Activated CD8-positive, alpha-beta memory T cell treated with anti-CD3 and anti-CD28 coated beads for 48 hours (primary cell): Measurements from ENCODE around the gene GUCY1A2.
"Not testable (repeated sequence)": the region's sequence is repeated elsewhere in the genome, so short reads cannot be mapped to it uniquely, and the experiment has no call there.

Experiments
- DNase-seq, 3 experiments: peaks; one replicate each; pipeline ENCODE4 v3.0.0-alpha.2; 2020; ENCODE audit warnings: low read depth in 2 of 3, low spot score in 2 of 3

The GUCY1A2 gene

DNA sequence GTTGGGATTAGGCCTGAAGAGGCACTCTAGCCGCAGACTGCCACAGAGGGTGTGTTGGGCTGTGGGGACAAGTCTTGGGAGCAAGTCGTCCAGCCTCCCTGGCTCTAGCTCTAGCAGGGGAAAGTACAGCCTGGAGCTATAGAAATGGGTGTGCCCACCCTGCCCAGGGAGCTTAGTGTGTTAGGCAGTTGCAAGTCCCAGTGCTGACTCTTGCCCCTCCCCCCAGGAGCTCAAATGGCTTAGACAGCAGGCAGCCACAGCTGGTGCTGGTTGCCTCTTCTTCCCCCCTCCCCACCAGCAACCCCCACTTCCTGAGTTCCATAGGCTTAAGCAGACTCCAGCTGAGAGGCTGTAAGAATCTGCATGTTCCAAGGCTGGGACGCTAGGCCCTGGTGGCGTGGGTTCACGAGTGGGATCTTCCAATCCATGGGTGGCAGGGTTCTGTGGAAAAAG, 61.2 kb downstream of the GUCY1A2 start:
- DNase-seq = no peak

DNA sequence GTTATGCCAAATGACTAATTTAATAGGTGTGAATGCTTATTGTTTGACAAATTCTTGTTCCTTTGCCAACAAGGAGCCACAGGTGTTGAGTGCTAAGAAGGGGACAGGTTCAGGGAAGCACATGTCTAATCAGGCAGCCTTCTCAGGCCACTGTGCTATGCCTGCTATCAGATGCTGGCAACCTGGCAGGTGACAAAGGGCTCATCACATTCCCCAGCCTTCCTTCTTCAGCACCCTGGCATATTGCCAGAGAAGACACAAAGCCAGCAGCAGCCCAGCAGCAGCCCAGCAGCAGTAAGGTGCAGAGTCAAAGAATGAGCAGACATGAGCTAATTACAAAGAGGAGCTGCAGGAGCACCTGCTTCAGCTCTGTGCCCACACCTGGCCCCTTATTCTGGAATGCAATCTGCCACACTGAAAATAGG, 68.2 kb downstream of the GUCY1A2 start:
- DNase-seq = no peak

GRCh38 chr11:106943089-106943488, 75.2 kb downstream of the GUCY1A2 start:
- no peak for DNase-seq

DNA sequence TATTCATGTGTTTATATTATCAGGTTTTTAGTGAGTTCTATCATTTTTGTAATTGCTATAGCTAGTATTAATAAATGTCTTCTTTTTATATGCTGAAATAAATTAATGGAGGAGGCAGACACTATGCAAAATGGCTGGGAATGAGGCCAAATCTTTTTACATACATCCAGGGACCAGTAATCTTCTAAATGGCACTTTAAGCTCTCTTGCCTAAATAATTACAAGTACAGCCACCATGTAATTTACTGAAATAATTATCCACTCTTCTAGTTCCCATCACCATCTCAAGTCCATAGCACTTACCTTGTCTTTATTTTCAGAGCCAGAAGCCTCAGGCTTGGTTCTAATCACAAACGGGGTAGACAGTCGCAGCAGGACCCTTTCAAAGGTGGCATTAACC, 79.1 kb downstream of the GUCY1A2 start:
- no peak for DNase-seq

- no peak for DNase-seq
These were observed 81.2 kb downstream of the GUCY1A2 start for GRCh38 chr11:106937111-106937510.

DNA sequence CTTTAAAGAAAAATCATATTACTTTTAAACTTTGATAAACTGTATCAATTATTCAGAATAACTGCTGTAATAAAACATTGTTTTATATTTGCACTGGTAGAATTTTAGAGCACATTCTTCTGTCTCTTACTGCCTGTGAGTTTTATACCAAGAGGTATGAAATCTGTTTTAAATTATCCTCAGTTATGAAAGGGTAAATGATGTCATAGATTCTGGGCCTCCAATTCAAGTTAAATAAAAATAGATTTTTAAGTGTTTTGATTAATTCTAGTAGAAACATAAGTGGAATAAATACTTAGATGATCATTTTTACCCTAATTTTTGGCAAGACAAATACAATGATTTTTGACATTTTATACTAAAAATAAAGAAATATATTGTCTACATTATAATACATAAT, 93.0 kb downstream of the GUCY1A2 start:
- no peak for DNase-seq

DNA sequence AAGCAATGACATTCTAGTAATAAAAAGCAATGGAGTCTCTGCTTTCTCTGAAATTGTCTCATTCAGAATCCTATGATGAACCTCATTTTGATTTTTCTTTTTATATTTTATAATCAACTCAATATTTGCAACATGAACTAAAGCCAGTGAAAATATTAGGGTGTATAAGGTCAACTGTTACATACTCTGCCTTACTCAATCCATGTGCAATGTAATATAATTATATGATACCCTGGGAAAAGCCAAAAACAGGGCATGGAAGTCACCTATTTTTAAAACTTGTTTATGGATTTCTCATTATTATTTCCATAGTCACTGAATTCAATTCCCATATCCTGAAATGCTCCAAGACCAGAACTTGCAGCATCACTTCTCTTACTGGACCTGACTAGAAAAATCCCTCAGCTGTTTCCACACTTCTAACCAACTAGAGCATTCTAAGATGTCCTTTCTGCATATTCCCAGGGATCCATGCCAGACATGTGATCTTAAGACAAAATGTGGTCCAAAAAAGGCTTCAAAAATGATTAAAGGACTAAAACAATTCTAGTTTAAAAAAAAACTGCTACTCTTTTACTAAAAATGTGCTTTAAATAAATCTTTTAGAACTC, 97.3 kb downstream of the GUCY1A2 start:
- DNase-seq = no peak

DNA sequence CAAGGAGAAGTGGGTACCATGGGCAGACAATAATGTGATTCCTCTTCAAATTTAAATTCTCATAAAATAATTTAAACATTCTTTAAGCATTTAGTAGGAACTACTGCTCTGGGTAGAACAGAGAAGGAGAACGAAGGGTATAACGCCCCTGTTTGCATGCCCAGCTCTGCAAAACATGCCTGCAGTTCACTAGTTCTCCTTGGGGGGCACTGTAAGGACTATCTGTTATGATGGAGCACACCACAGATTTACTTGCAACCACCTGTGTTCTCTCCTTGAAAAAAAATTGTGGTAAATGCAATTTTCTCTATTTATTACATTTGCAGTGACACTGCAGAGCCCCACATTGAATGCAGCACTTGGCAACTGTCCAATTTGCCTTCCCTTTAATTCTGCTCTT, 100.3 kb downstream of the GUCY1A2 start:
- no peak for DNase-seq

DNA sequence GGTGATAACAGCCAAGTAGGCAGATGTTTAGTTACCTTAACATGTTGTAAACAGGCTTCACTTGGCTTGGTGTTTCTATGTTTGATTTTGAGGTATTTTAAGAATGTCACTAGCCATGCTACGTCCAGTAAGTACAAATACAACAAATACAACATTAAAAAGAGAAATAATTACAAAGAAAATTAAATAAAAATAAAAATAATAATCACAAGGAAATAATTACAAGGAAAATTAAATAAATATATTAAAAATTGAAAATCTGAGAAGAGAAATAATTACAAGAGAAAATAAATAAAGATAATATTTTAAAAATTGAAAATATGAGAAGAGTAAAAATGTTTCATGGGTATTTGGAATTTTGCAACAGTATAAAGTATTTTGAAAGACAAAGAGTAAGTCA, 103.9 kb downstream of the GUCY1A2 start:
- DNase-seq = no peak

DNA sequence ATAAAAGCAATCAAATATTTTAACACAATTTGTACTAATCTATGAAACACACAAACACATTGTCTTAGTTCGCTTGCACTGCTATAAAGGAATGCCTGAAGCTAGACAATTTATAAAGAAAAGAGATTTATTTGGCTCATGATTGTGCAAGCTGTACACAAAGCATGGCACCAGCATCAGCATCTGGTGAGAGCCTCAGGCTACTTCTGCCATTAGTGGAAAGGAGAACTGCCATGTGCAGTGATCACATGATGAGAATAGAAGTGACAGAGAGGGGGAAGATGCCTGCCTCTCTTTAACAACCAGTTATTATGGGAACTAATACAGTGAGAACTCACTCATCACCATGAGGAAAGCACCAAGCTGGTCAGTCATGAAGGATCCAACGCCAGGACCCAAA, 105.1 kb downstream of the GUCY1A2 start:
- no peak for DNase-seq

- DNase-seq = no peak
These were observed 113.5 kb downstream of the GUCY1A2 start for GRCh38 chr11:106904826-106905225.

- DNase-seq = no peak
These were observed 128.6 kb downstream of the GUCY1A2 start for GRCh38 chr11:106889718-106890117.

GRCh38 chr11:106888386-106888785, 129.9 kb downstream of the GUCY1A2 start:
- DNase-seq = no peak

DNA sequence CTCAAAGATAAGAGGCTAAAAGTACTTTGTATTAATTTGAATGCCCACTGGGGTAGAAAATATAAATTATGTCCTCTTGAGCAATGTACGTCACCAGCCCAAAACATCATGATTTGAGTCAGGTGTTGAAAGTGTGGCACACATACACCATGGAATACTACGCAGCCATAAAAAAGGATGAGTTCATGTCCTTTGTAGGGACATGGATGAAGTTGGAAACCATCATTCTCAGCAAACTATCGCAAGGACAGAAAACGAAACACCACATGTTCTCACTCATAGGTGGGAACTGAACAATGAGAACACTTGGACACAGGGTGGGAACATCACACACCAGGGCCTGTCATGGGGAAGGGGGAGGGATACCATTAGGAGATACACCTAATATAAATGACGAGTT, 134.6 kb downstream of the GUCY1A2 start:
- DNase-seq = not testable (repeated sequence)

DNA sequence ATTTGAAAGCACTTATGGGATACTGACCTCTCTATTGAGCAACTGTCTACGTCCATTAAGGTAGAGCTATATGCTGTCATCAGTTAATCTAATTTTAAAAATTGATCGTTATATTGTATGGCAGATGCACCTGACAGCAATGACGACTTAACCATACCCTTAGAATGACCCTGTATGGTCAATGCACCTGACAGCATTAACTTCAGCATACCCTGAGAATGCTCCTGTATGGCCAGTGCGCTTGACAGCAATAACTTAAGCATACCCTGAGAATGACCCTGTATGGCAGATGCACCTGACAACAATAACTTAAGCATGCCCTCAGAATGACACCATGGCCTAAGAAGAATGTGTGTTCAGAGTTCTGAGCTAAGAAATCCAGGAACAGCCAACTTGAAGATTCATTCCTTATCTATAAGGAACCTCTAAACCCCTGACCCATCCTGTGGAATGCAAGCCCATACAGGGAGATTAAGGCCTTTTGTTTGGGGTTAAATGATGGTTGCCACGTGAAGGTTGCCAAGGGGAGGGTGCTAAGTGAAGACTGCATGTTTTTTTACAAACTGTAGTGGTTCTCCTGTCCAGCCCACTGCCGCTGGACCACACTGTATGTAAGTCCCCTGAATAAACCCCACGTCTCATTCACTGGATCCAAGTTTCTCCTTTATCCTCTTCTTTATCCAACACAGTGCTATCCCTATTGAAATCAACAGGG, 138.3 kb downstream of the GUCY1A2 start:
- no peak for DNase-seq

- no peak for DNase-seq
These were observed 139.2 kb downstream of the GUCY1A2 start for GRCh38 chr11:106879029-106879428.

GRCh38 chr11:106875013-106875412, 143.3 kb downstream of the GUCY1A2 start:
- DNase-seq = no peak

GRCh38 chr11:106872246-106872645, 146.0 kb downstream of the GUCY1A2 start:
- DNase-seq = no peak

DNA sequence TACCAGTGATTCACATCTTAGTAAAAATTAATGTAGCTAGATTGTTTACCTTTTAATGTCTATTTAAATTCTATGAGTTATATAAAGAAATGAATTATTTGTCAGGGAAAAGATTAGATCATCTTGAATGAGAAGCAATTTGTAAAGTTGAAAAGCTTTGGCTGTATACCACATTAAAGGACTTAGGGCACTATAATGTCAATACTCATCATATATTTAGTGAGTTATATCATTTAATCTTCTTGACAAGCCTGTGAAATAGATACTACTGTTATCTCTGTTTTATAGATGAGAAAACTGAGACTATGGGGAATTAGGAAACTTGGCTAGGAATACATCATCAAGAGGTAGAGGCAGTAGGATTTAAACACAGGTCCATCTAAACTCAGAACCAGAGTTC, 160.1 kb downstream of the GUCY1A2 start:
- DNase-seq = no peak

GRCh38 chr11:106856566-106856965, 161.7 kb downstream of the GUCY1A2 start:
- no peak for DNase-seq

- no peak for DNase-seq
These were observed 163.8 kb downstream of the GUCY1A2 start for GRCh38 chr11:106854429-106854828.

DNA sequence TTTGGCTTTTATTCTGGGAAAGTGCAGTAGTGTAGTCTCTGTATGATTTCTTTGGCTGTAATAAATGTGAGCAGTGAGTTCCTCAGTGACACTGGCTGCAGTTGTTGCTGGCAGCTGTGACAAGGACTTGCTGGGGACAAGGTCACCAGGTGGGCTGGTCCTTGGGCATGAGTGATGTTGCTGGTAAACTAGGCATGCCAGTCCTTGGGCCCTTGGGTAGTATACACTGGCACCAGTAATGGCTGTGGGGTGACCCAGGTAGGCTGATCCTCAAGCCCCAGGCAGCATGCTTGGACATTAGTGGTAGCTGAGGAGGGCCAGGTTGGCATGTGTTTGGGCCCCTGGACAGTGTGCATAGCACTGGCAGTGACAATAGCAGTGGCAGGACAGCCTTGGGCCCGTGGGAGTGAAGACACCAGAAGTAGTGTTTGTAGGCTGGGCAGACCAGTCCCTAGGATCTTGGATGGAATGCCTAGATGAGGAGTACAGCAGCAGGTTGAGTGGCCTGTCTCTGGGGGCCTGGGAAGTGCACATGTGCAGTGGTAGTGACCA, 164.3 kb downstream of the GUCY1A2 start:
- DNase-seq = no peak

DNA sequence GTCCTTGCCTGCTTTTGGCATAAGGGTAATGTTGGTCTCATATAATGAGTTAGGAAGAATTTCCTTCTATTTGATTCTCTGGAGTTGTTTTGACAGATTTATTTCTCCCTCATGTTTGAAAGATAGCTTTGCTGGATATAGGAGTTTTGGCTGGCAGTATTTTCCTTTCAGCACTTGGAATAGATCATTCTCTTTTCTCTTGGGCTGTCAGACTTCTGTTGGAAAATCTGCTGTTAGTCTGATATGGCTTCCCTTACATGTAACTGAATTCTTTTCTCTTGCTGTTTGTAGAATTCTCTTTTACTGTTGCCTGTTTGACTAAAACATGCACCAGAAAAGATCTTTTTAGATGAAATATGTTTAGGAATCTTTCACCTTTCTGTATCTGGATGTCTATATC, 165.5 kb downstream of the GUCY1A2 start:
- DNase-seq = no peak
